LNCAP (cell line): ENCODE measurements around the gene MAN2B1.

Experiments used
- CTCF ChIP-seq: fragments of 450-650 bp; IDR thresholded peaks from 2 replicates; pipeline ENCODE4 v1.5.1; 2017; ENCODE audit warnings: mild to moderate bottlenecking

Gene MAN2B1

GRCh38 chr19:12705654-12706331, 39.3 kb upstream of the MAN2B1 start:
- TF ChIP-seq CTCF: no peak

GRCh38 chr19:12705169-12705568, 38.6 kb upstream of the MAN2B1 start:
- TF ChIP-seq CTCF: no peak

GRCh38 chr19:12703046-12703445, 36.5 kb upstream of the MAN2B1 start:
- no peak for TF ChIP-seq CTCF

- no peak for TF ChIP-seq CTCF
Measured at GRCh38 chr19:12701596-12702282, 35.2 kb upstream of the MAN2B1 start.

- no peak for TF ChIP-seq CTCF
Measured at GRCh38 chr19:12698138-12698537, 31.6 kb upstream of the MAN2B1 start.

GRCh38 chr19:12696366-12697335, 30.1 kb upstream of the MAN2B1 start, which contains the start of gene FBXW9:
Gene FBXW9 (minus strand): TSS chr19:12696631. CDS start chr19:12696581, 50 bp downstream.
- no peak for TF ChIP-seq CTCF

GRCh38 chr19:12695997-12696365, 29.4 kb upstream of the MAN2B1 start:
- no peak for TF ChIP-seq CTCF
